ENCODE measurements around the gene NGFR.

Gene NGFR

DNA sequence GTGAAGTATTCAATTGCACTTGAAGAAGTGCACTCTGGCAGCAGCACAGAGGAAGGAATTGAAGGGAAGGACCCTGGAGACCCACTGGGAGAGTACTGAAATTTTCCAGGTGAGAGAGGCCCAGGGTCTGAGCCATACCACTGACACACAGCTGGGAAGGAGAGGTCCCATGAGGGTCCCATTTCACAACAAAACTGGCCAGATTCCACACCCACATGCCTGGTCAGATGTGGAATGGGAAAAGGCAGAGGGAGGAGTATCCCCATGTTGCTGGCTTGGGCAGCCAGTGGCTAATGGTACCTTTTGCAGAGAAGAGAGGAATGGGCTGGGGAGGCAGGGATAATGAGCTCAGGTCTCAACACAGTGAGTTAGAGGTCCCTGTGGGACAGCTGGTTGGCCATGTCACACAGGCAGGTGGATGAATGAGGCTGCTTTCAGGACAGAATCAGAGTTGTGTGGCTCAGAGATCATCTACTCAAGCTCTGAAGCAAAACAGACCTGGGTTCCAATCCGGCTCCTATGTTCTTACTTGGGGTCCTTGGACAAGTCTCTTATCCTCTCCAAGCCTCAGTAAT, 26.2 kb upstream of the NGFR start:
- no peak overlapping the region for H3K4me3 ChIP-seq (ENCODE audit: control insufficient read depth, low read depth, low read length)
- TF ChIP-seq, protein P1, sequence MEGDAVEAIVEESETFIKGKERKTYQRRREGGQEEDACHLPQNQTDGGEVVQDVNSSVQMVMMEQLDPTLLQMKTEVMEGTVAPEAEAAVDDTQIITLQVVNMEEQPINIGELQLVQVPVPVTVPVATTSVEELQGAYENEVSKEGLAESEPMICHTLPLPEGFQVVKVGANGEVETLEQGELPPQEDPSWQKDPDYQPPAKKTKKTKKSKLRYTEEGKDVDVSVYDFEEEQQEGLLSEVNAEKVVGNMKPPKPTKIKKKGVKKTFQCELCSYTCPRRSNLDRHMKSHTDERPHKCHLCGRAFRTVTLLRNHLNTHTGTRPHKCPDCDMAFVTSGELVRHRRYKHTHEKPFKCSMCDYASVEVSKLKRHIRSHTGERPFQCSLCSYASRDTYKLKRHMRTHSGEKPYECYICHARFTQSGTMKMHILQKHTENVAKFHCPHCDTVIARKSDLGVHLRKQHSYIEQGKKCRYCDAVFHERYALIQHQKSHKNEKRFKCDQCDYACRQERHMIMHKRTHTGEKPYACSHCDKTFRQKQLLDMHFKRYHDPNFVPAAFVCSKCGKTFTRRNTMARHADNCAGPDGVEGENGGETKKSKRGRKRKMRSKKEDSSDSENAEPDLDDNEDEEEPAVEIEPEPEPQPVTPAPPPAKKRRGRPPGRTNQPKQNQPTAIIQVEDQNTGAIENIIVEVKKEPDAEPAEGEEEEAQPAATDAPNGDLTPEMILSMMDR (IDR thresholded peaks at IDR 0.05; ENCODE audit: control insufficient read depth, insufficient read depth, low read depth, low read length, missing control alignments), result no peak
- DNase-seq (ENCODE audit: low read depth), result no peak

DNA sequence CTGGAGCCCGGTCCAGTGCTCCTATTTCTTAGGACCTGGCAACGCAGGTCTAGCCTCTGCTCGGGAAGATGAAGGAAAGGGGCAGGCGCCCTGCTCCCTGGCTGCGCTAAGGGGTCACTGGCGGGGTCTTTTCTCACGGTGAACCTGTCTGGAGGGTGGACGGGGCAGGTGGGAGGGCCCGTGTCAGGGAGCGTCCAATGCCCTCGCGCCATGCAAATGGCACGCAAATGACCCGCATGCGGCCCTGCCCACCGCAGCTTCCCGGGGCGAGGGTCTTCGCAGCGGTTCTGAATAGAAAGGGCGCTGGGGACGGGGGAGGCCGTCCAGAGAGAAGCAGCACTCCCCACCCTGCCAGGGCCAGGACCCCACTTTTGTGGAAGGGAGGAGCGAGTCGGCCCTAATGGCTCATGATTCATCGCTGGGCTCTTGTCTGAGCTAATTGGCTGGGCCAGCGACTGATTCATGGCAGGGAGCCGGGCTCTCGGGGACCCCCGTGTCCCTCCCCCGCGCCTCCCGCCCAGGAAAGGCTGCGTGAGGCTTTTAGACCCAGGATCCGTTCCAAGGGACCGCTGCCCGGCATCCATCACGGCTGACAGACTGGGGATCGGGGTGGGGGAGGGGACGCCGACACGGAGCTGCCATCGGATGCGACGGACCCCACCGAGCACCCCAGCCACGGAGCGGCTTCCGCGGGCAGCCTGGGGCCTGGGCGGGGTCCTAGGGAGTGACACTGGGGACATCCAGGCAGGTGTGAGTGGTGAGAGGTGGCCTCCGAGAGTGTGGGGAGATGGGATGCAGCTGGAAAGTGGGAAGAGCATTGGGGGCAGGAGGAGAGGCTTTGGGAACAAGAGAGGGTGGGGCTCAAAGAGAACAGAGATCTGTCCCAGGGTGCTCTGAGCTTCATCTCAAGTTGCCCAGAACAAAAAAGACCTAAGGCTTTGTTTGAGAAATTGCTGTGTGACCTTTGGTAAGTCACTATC, 25.0 kb upstream of the NGFR start:
- TF ChIP-seq, protein P1 (IDR thresholded peaks at IDR 0.05; ENCODE audit: control insufficient read depth, insufficient read depth, low read depth, low read length, missing control alignments), result no peak

DNA sequence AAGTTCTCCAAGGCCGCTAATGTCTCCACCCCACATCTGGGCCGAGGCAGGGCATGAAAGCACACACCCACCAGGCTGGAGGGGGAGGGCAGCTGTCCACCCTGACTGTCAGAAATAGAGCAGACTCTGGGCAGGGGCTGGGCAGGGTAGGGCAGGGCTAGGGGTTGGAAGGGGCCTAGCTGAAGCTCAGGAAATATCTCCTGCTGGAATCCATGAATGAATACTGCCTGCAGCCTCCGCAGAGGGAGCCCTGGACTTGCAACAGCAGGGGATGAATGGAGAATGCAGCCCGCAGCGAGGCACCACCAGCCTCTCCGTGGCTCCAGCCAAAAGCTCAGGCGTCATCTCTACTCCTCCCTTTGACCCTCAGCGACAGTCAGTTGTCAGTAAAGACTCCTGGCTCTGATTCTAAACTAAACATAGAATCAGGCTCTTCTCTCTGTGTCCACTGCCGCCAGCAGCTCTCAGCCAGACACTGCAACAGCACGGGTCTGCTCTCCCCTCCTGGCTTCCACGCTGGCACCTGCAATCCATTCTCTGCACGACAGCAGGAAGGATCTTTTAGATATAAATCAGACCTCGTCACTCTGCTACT, 23.9 kb upstream of the NGFR start:
- TF ChIP-seq, protein P1 (IDR thresholded peaks at IDR 0.05; ENCODE audit: control insufficient read depth, insufficient read depth, low read depth, low read length, missing control alignments), result no peak
- no peak for DNase-seq (ENCODE audit: low read depth)
- no peak overlapping the region for H3K4me3 ChIP-seq (ENCODE audit: control insufficient read depth, low read depth, low read length)

More for the DNA sequence above, 25.0 kb upstream of the NGFR start:
- no peak overlapping the region for H3K4me3 ChIP-seq (ENCODE audit: control insufficient read depth, low read depth, low read length)
- DNase-seq (ENCODE audit: low read depth), result no peak

DNA sequence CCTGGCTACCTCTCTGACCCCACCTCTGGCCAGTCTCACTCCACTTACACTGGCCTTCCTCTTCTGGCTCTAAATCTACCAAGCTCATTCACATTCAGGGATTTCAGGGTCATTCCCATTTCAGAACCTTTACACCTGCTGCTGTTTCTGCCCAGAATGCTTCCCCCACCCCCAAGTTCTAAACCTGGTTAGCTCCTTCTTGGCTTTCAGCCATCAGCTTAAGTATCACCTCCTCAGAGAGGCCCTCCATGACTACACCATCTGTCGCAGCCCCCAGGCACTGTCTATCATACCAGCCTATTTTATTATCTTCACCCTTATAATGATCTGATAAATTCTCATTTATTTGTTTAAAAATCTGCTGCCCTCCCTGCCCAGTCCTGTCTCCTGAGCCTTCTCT, 23.3 kb upstream of the NGFR start:
- DNase-seq (ENCODE audit: low read depth), result no peak
- TF ChIP-seq, protein P1 (IDR thresholded peaks at IDR 0.05; ENCODE audit: control insufficient read depth, insufficient read depth, low read depth, low read length, missing control alignments), result no peak
- H3K4me3 ChIP-seq (ENCODE audit: control insufficient read depth, low read depth, low read length), result no peak overlapping the region

DNA sequence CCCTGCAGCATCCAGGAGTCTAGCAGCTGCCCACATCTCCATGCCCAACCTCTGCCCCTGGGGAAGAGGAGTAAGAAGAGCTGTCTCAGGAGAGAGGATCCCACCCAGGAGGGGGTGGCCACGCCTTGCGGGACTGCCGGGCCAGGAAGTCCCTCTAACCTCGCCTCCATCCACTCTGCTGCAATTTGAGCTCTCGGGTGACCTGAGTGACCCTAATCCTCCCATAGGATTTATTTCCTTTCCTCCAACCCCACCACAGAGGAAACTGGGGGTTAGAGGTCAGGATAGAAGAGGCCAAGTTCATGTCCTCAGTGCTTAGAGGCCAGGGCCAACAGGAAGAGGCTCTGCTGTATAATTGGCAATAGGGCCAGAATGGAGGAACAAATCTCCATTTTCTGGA, 22.6 kb upstream of the NGFR start:
- no peak for DNase-seq (ENCODE audit: low read depth)
- TF ChIP-seq, protein P1 (IDR thresholded peaks at IDR 0.05; ENCODE audit: control insufficient read depth, insufficient read depth, low read depth, low read length, missing control alignments), result no peak

DNA sequence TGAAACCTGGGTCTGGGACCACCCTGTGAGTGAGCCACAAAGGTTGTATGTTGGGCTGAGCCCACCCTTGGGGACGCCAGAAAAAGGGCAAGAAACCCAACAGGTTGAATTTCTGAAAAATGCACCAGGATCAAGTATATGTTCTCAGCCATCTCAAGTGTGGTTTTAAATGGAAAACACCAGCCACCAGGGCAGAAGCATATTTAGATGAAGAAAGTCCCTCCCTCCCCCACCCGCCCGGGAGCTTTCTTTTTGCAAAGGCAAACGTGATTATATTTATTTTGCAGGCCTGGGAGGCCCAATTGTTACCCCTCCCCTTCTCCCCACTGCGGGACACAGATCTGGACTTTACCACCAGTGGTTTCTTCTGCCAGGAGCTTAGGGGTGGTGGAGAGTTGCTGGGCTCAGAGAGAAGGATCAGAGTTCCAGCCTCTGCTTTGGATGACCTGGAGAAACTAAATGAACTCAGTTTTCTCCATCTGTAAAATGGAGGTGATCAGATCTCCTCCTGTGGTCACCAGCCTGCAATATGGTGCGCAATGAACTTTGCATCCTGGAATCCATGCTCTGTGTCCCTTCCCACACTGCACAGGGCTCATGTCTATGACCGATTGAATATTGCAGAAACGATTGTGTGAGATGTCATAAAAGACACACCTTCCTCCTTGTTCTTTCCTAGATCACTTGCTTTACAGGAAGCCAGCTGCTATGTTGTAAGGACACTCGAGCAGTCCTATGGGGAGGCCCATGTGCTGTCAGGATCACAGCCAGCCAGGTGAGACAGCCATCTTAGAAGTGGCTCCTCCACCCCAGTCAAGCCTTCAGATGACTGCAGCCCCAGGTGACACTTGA, 21.0 kb upstream of the NGFR start:
- TF ChIP-seq, protein P1 (IDR thresholded peaks at IDR 0.05; ENCODE audit: control insufficient read depth, insufficient read depth, low read depth, low read length, missing control alignments), result no peak
- DNase-seq (ENCODE audit: low read depth), result no peak
- no peak overlapping the region for H3K4me3 ChIP-seq (ENCODE audit: control insufficient read depth, low read depth, low read length)

More for the DNA sequence above, 22.6 kb upstream of the NGFR start:
- no peak overlapping the region for H3K4me3 ChIP-seq (ENCODE audit: control insufficient read depth, low read depth, low read length)
